NT2/D1 (cell line): ENCODE measurements around the gene CCSER1.

Experiments
- SUZ12 ChIP-seq: IDR thresholded peaks from 2 replicates; pipeline ENCODE4 v1.6.1; 2011; ENCODE audit not compliant: insufficient read length, insufficient read depth; ENCODE audit errors: extremely low read depth
- YY1 ChIP-seq: IDR thresholded peaks from 2 replicates; pipeline ENCODE4 v1.6.1; 2011; ENCODE audit not compliant: insufficient read length, insufficient read depth
- ZNF274 ChIP-seq: IDR thresholded peaks from 2 replicates; pipeline ENCODE4 v1.6.1; 2011; ENCODE audit warnings: mild to moderate bottlenecking, low read depth, low read length

GRCh38 chr4:90095000-90095399 is 32.2 kb upstream of the CCSER1 start:
- no peak for TF ChIP-seq ZNF274
- TF ChIP-seq YY1: no peak
- no peak for TF ChIP-seq SUZ12
